Measurements from ENCODE around the gene YAP1. TPM values are rescaled to one million over a fixed set of nuclear protein-coding genes. Genes with fewer than 3 reads are reported as not detected.
A peak's percentile ranks its signal among the peaks of the same experiment; 100 is the strongest.

Gene YAP1
- total RNA-seq, 1 donor from 2014 or later: 92.9 TPM

DNA sequence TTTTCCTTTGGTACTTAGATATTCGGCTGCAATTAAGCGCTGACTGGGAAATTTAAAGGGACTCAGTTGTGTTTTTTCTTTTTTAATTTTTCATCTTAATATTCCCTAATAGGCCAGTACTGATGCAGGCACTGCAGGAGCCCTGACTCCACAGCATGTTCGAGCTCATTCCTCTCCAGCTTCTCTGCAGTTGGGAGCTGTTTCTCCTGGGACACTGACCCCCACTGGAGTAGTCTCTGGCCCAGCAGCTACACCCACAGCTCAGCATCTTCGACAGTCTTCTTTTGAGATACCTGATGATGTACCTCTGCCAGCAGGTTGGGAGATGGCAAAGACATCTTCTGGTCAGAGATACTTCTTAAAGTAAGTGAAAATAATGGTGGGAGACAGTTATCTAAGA, 3.8 kb downstream of the YAP1 start:
- DNase-seq (ENCODE audit: missing footprints) (no peak), ATAC-seq (no peak)
- intact Hi-C loops (cut with DNase I): loop anchor here (5.0 kb wide), 3 partner anchors 103 to 197 kb away; partner anchors contain the start of genes ANGPTL5 and CEP126

DNA sequence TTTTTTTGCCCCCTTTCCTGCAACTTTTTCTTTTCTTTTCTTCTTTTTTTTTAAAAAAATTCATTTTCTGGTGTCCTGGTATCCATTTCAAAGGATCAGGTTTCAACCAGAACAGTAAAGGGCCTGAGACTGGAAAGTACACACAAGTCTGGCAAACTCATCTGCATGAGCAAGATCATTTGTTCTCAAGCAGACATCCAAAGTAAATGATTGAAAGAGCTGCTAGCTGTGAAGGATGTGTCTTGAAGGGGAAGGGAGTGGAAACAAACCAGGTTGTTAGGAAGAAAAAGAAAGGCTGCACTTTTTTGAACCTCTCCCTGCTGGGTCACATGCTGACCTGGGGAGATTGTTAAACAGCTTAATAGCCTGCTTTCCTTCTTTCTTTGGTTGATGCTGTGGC, 5.3 kb downstream of the YAP1 start:
- ATAC-seq (no peak), DNase-seq (ENCODE audit: missing footprints) (no peak)
- intact Hi-C loops (cut with DNase I): no loop called here

DNA sequence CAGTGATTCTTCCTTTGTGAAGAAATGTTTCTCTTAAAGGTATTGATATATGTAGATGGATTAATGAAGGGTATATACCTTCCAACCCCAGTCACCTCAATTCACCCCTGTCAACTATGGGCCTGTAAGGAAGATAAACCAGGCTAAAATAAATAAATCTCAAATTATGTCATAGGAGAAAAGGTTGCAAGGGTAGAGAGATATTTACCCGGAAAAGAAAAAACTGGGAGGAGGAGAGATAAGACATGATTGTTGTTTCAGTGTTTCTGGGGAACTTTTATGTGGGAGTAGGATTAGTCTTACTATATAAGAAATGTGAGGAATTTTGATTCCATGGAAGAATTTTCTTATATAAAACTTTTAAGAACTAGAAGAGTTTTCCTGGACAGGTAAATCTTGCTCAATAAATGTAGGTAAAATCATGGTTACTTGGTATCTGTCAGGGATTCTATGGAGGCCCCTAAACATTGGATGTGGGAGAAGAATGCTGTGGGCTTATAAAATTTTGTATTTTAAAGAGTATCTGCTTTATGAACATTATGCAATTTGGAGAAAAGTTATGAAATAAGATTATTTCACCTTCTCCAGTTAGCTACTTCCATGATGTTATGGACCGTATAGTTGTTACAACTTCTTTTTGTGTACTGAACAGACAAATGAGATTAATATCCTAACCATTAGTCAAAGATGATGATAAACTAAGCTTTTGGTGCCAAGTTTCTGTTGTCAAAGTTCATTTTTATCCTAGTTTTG, 6.4 kb downstream of the YAP1 start:
- intact Hi-C loops (cut with DNase I): no loop called here
- DNase-seq (ENCODE audit: missing footprints) (no peak), ATAC-seq (no peak)

DNA sequence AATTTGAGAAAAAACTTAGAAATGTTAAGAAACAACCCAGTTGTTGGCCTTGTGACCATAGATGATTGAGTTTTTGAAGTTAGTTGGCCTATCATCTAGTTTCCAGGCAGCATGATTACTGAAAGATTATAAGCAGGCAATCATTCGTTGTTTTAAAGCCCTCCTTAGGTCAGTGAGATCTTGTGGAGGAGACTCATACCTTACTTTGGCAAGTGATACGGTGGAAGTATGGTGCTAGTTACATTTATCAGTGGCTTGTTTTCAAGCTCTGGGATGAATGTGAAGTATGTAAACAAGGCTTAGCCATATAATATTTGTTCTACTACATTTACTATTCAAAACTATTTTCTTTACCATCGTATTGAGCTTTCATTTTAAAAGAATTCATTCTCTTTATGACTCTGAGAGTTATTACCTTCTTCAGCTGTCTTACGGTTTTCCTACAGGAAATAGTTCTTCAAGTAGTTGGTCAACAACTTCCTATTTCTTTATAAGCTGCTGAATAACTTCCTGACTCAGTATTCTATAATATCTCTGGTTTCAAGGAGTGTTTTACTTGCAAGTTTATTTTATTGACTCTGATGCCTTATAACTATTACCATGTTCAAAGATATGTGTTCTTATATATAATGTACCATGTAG, 7.3 kb downstream of the YAP1 start:
- ATAC-seq (no peak), DNase-seq (ENCODE audit: missing footprints) (no peak)
- intact Hi-C loops (cut with DNase I): no loop called here

DNA sequence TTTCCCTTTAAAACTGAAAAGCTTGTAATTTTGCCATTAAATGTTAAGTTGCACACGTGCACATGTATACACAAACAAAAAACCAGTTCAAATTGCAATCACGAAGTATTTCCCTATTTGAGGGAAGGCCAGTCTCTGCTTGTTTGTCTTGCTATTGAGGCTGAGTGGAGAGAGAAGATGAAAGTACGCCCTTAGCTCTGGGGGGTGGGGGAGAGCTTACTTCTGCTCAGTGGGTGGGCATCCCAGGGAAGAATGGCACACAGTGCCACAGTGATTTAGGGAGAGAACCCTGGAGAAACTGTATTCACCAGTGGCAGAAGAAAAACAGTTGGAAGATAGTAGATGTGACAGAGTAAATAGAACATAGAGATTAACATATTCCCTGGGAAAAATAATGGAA, 8.7 kb downstream of the YAP1 start:
- no peak for ATAC-seq
- intact Hi-C loops (cut with DNase I): no loop called here
- no peak for DNase-seq (ENCODE audit: missing footprints)

DNA sequence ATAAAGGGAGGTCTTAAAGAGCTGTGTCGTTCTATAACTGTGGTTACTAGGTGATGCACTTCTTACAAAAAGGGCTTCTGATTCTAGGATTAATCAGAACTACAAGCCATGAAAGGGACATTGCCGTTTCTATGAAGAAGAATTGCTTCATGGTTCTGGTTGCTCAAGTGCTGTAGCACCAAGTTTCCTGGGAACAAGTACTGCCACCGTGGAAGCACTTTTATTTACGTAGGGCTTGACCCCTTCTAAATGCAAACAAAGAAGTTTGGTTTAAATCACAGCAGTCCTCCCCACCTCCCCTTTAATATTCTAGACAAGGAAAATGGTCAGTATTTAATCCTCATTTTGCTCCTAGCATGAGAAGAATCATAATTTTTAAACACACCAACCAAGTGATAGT, 9.8 kb downstream of the YAP1 start:
- DNase-seq (ENCODE audit: missing footprints): no peak
- intact Hi-C loops (cut with DNase I): no loop called here
- no peak for ATAC-seq

DNA sequence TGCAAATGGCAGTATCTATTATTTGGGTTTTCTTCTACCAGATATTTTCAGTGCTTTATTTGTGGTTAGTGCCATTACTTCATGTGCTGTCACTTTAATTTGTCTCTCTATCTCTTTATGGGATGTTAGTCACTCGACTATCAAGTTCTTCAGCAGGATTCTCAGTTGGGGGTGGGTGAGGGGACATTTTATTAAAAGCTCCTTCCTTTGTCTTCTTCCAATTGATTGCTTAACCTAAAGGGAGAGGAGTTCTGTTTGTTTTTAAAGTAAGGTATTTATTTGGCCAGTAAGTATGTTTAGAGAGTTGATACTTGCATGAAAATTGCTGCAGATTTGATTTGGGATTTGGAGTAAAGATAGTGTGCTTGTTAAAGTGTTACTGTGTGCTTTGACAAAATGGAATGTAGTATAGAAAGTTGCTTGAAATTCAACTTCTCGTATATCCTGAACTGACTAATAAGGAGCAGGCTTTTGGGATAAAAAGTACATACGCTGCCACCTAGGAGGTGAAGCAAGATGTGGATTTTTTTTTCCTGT, 10.3 kb downstream of the YAP1 start:
- DNase-seq (ENCODE audit: missing footprints): no peak
- intact Hi-C loops (cut with DNase I): no loop called here
- no peak for ATAC-seq

DNA sequence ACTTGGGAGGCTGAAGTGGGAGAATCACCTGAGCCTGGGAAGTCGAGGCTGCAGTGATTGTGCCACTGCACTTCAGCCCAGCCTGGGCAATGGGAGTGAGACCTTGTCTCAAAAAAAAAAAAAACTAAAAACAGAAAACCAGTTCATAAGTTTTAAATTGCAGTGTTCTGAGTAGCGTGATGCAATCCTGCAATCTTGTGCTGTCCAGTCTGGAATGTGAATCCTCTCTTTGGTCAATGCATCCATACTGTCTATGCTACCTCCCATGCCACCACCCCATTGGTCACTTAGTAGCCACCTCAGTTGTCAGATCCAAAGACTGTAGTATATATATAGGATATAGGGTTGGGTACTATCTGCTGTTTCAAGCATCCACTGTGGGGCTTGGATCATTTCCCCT, 11.1 kb downstream of the YAP1 start:
- DNase-seq (ENCODE audit: missing footprints): no peak
- no peak for ATAC-seq
- intact Hi-C loops (cut with DNase I): no loop called here

DNA sequence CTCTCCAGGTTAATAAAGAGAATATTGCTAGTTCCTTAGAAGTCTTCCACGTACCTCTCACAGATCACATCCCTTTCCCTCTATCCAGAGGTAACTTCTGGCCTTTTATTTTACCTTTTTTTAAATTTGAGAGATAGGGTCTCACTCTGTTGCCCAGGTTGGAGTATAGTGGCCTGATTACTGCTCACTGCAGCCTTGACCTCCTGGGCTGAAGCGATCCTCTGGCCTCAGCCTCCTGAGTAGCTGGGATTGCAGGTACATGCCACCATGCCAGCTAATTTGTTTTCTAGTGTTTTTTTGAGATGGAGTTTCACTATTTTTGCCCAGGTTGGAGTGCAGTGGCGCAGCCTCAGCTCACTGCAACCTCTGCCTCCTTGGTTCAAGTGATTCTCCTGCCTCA, 24.4 kb downstream of the YAP1 start:
- intact Hi-C loops (cut with DNase I): no loop called here
- DNase-seq (ENCODE audit: missing footprints) (no peak), ATAC-seq (no peak)

DNA sequence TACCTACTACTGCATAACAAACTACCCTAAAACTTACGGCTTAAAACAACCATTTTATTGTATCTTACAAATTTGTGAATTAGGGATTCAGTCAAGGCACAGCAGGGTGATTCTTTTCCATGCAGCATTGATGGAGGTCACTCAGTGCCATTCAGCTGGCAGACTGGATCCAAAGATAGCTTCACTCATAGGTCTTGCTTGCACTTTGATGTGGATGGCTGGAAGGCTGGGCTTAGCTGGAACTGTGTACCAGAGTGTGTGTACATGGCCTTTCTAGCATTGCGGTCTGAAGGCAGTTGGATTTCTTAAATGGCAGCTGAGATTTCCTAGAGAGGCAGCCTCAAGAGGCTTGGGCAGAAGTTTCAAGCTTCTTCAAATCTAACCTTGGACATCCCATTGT, 25.0 kb downstream of the YAP1 start:
- intact Hi-C loops (cut with DNase I): no loop called here
- no peak for ATAC-seq
- DNase-seq (ENCODE audit: missing footprints): no peak

DNA sequence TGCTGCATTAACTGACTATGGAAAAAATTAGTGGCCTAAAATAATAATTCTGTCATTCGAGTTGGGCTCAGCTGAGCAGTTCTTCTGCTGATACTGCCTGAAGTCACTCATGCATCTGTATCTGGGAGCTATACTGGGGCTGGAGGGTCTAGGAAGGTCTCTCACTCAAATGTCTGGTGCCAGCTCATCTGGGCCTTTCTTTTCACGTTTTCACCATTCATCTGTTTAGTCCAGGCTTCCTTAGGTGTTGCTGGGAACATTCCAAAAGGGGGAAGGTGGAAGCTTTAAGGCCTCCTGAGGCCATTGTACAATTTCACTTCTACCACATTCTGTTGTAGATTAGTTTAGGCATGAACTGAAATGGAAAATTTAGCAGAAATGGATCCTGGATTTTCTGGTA, 28.0 kb downstream of the YAP1 start:
- ATAC-seq: no peak
- DNase-seq (ENCODE audit: missing footprints): no peak
- intact Hi-C loops (cut with DNase I): no loop called here

DNA sequence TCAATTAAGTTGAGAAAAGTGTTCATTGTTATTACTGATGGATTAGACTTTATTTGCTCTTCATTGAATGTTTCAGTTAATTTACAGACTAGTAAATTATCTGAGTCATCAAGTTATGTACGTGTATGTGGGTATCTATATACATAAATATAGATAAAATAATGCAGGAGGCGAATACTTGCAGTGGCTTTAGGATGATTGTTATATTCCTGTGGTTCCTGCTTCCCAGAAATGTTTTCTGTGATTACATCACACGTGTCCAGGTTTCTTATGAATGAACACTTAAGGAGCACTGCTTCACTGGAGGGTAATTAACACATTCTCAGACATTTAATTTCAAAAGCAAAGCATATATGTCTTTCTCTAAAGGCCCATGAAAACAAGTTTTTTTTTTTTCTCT, 28.4 kb downstream of the YAP1 start:
- intact Hi-C loops (cut with DNase I): no loop called here
- no peak for ATAC-seq

DNA sequence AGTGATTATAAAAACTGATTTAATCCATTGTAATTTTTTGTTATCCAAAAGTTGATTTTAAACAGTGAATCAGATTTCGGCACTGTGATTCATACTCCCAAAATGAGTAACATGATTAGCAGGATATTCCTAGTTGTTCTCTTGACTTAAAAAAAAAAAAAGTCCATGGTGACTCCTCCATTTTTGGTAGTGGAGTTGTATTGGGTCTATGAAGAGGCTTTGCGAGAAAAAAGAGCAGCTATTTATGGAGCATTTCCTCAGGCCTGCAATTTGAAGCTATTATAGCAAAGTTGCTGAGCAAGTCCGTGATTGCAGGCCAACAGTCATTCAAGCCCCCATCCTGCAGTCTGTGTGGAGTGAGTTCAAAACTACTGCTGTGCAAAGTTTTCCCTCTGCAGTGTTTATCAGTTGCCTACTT, 28.8 kb downstream of the YAP1 start:
- ATAC-seq (peak; percentile 43), DNase-seq (ENCODE audit: missing footprints) (no peak)
- intact Hi-C loops (cut with DNase I): no loop called here

More for the DNA sequence above, 28.4 kb downstream of the YAP1 start:
- DNase-seq (ENCODE audit: missing footprints): no peak

DNA sequence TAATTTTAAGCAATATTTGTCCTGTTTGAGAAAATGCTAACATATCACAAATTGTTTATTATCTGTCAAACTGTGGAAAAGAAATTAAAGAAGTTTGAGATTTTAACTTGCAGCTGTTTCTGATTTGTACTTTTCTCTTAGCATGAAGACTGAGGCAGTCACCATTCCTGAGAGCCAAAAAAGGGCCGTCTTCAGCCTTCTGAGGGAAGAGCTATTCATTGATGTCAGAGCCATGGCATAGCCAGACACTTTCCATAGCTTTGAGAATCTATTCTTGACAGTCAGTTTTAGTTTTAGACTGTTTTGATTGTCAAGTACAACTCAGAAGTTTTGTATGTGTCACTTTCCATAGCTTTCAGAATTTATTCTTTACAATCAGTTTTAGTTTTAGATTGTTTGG, 32.1 kb downstream of the YAP1 start:
- ATAC-seq: no peak
- intact Hi-C loops (cut with DNase I): no loop called here
- no peak for DNase-seq (ENCODE audit: missing footprints)

DNA sequence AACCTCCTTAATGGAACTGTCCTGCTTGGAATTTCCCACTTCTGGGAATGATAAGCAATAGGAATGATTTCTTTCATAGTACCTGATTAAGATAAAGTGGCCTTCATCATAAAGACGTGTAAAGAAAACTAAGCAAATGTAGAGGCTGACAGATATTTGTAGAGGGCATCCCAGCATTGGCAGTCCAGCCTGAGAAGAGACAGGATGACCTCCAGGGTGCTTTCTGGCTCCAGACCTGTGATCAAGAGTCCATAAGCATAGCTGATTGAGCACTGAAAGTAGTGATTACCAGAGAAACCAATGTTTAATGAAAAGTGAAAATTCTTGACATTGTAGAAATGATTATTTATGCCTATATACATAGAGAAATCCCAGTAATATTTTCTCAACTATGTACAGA, 33.6 kb downstream of the YAP1 start:
- intact Hi-C loops (cut with DNase I): loop anchor here (2.0 kb wide), 1 partner anchor 33 kb away; the partner anchor contains the start of gene YAP1

DNA sequence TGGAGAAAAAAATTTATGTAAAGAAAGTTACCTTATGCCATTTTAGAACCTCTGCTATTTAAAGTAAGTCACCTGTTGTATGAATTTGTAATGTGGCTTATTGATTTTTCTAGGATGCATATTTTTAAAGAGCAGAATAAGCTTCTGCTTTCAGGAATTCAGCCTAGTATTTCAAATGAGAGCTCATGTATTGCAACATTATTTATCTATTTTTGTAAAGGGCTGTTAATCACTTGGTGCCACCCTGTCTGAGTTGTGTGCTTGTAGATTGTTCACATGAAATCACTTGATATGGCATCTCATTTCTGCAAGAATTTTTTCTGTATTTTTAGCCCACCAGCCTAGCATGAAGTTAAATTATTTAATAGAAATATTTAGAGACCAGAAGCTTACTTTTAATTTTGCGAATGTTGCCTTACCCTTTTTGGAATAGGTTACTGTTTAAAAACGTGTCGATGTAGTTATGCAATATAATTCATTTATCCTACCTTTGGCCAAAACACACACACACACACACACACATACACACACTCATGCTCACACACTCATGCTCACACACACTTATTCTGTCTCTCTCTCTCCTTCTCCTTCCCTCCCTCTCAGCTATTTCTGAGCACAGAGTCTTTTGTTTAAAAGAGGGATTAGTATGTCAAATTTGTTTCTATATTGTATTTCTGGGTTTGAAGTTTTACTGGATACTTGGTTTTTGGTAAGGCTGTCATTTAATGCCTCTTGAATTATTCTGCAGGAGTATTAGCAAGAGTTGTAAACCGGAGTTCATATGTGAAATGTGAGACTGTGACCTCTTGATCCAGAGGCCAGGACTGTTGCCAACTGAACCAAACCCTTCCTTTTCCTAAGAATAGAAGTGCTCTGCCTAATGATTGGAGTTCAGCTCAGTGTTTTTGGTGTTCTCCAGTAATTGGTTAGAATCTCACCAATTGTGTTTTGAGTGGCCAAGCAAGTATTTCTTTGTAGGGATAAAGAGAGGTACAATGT, 34.4 kb downstream of the YAP1 start:
- intact Hi-C loops (cut with DNase I): loop anchor here (2.0 kb wide), 1 partner anchor 34 kb away; the partner anchor contains the start of gene YAP1
- peak; percentile 67 for ATAC-seq
- no peak for DNase-seq (ENCODE audit: missing footprints)

More for the DNA sequence above, 33.6 kb downstream of the YAP1 start:
- DNase-seq (ENCODE audit: missing footprints) (no peak), ATAC-seq (peak; percentile 66)

DNA sequence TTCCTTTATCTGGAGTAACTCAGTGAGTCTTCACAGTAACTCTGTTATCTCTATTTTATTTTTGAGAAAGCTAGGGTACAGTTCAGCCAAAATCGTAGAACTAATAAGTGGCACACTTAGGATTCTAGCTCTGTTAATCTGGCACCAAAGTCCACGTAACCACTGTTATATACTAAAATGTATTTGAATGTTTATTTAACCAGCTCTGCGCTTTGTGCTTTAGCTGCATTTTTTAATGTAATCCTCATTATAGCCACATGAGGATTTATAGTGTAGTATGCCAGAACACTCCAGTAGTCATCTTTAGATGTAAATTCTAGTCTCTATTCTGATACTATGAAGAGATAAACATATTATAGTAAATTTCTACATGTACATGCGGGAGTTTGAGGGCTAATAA, 36.8 kb downstream of the YAP1 start:
- intact Hi-C loops (cut with DNase I): no loop called here
- no peak for ATAC-seq
- no peak for DNase-seq (ENCODE audit: missing footprints)

DNA sequence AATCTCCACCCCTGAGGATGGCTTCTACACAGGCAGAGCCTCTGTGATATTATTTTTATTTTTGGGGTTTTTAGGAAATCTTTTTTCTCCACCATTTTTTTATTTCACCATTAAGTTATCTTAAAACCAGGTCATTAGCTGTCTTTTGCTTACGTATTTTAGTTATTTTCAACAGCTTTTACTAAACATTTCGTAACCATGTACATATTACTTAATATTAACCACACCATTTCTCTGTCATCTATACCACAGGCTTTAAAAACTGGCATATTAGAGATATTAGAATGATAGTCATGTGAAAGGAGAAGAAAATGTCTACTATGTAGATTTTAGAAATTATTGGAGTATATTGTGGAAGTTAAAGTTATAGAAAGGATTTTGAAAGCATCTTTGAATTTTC, 37.4 kb downstream of the YAP1 start:
- intact Hi-C loops (cut with DNase I): no loop called here
- ATAC-seq (no peak), DNase-seq (ENCODE audit: missing footprints) (no peak)

DNA sequence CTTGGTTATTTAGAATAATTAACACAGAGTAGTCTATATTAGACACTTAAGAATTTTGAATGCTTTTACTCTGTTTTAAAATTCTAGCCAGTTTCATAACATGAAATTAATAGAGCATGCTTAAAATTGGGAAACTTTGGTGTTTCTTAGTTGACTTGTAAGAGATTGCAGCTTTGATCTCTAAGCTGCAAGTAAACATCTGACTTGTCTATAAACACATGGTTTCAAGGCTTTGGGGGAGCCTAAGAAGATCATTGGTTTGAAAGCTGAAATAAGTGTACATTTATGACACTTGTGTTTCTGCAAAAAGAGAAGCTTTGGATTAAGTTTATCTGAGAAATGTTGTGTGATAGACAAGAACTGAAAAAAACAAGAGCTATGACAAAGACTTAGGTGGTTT, 37.8 kb downstream of the YAP1 start:
- no peak for ATAC-seq

More for the DNA sequence above, 37.8 kb downstream of the YAP1 start:
- no peak for DNase-seq (ENCODE audit: missing footprints)
- intact Hi-C loops (cut with DNase I): no loop called here

Data from Right ventricle myocardium inferior (tissue), 1 donor.